Measurements from ENCODE around the gene GNAZ.

Gene GNAZ

GRCh38 chr22:23142546-23143105 is 72.3 kb downstream of the GNAZ start:
- no peak for DNase-seq (ENCODE audit: low read depth)
- no peak overlapping the region for H3K4me3 ChIP-seq (ENCODE audit: low read depth, low read length)

- DNase-seq (ENCODE audit: low read depth): no peak
- no peak overlapping the region for H3K4me3 ChIP-seq (ENCODE audit: low read depth, low read length)
Measured at GRCh38 chr22:23143119-23143518, 72.8 kb downstream of the GNAZ start.

- DNase-seq (ENCODE audit: low read depth): no peak
- no peak overlapping the region for H3K4me3 ChIP-seq (ENCODE audit: low read depth, low read length)
Measured at GRCh38 chr22:23144432-23144831, 74.1 kb downstream of the GNAZ start.

GRCh38 chr22:23144932-23145877 is 74.9 kb downstream of the GNAZ start, which contains the start of gene RAB36:
Gene RAB36, plus strand, starts transcription at chr22:23145477. Its CDS starts 1,140 bp downstream, at chr22:23146617.
- peak; percentile 97 for DNase-seq (ENCODE audit: low read depth)
- peak within 1 kb of the TSS; percentile 56 for H3K4me3 ChIP-seq (ENCODE audit: low read depth, low read length)

- peak overlapping the region; percentile 56 for H3K4me3 ChIP-seq (ENCODE audit: low read depth, low read length)
- no peak for DNase-seq (ENCODE audit: low read depth)
Measured at GRCh38 chr22:23145878-23146470, 75.7 kb downstream of the GNAZ start.

GRCh38 chr22:23146478-23147205 is 76.3 kb downstream of the GNAZ start:
- no peak for DNase-seq (ENCODE audit: low read depth)
- H3K4me3 ChIP-seq (ENCODE audit: low read depth, low read length): no peak overlapping the region

- no peak overlapping the region for H3K4me3 ChIP-seq (ENCODE audit: low read depth, low read length)
- DNase-seq (ENCODE audit: low read depth): peak; percentile 49
Measured at GRCh38 chr22:23147617-23148387, 77.5 kb downstream of the GNAZ start.

GRCh38 chr22:23149743-23150238 is 79.5 kb downstream of the GNAZ start:
- DNase-seq (ENCODE audit: low read depth): no peak

GRCh38 chr22:23150762-23151161 is 80.4 kb downstream of the GNAZ start:
- no peak overlapping the region for H3K4me3 ChIP-seq (ENCODE audit: low read depth, low read length)
- no peak for DNase-seq (ENCODE audit: low read depth)

More at GRCh38 chr22:23149743-23150238, 79.5 kb downstream of the GNAZ start:
- H3K4me3 ChIP-seq (ENCODE audit: low read depth, low read length): no peak overlapping the region

GRCh38 chr22:23151827-23152226 is 81.5 kb downstream of the GNAZ start:
- DNase-seq (ENCODE audit: low read depth): no peak
- H3K4me3 ChIP-seq (ENCODE audit: low read depth, low read length): no peak overlapping the region

- DNase-seq (ENCODE audit: low read depth): no peak
- H3K4me3 ChIP-seq (ENCODE audit: low read depth, low read length): no peak overlapping the region
Measured at GRCh38 chr22:23152238-23153114, 82.2 kb downstream of the GNAZ start.

- H3K4me3 ChIP-seq (ENCODE audit: low read depth, low read length): no peak overlapping the region
- no peak for DNase-seq (ENCODE audit: low read depth)
Measured at GRCh38 chr22:23153994-23154393, 83.7 kb downstream of the GNAZ start.

- H3K4me3 ChIP-seq (ENCODE audit: low read depth, low read length): no peak overlapping the region
- no peak for DNase-seq (ENCODE audit: low read depth)
Measured at GRCh38 chr22:23154461-23154860, 84.1 kb downstream of the GNAZ start.

- no peak overlapping the region for H3K4me3 ChIP-seq (ENCODE audit: low read depth, low read length)
- no peak for DNase-seq (ENCODE audit: low read depth)
Measured at GRCh38 chr22:23155143-23155542, 84.8 kb downstream of the GNAZ start.

- no peak for DNase-seq (ENCODE audit: low read depth)
- H3K4me3 ChIP-seq (ENCODE audit: low read depth, low read length): no peak overlapping the region
Measured at GRCh38 chr22:23155831-23156230, 85.5 kb downstream of the GNAZ start.

- H3K4me3 ChIP-seq (ENCODE audit: low read depth, low read length): no peak overlapping the region
- no peak for DNase-seq (ENCODE audit: low read depth)
Measured at GRCh38 chr22:23156286-23156685, 86.0 kb downstream of the GNAZ start.

- H3K4me3 ChIP-seq (ENCODE audit: low read depth, low read length): no peak overlapping the region
- no peak for DNase-seq (ENCODE audit: low read depth)
Measured at GRCh38 chr22:23157560-23158515, 87.5 kb downstream of the GNAZ start.
